IMR-90 (cell line): Measurements from ENCODE around the gene DGKZ.

Experiments
- CEBPB ChIP-seq: IDR thresholded peaks from 2 replicates; pipeline ENCODE4 v1.6.1; 2012; ENCODE audit warnings: low read depth, low read length, improper control_type of control experiment
- CHD1 ChIP-seq: IDR thresholded peaks from 2 replicates; pipeline ENCODE4 v1.6.1; 2012; ENCODE audit warnings: low read depth, low read length, improper control_type of control experiment
- CTCF ChIP-seq: conservative IDR thresholded peaks from 2 replicates; pipeline ENCODE4 v1.5.1; 2012; ENCODE audit warnings: mild to moderate bottlenecking, low read depth, low read length, improper control_type of control experiment
- ELK1 ChIP-seq: fragments of 150-350 bp; IDR thresholded peaks from 2 replicates; pipeline ENCODE4 v1.6.1; 2016; ENCODE audit warnings: low read depth, mild to moderate bottlenecking, low read length, moderate library complexity, borderline replicate concordance
- MXI1 ChIP-seq: IDR thresholded peaks from 2 replicates; pipeline ENCODE4 v1.6.1; 2012; ENCODE audit warnings: low read depth, mild to moderate bottlenecking, low read length, moderate library complexity, borderline replicate concordance
- NFE2L2 ChIP-seq: fragments of 150-350 bp; IDR thresholded peaks from 2 replicates; pipeline ENCODE4 v1.6.1; 2016; ENCODE audit warnings: low read depth, mild to moderate bottlenecking, low read length
- POLR2A ChIP-seq: IDR thresholded peaks from 2 replicates; pipeline ENCODE4 v1.6.1; 2012; ENCODE audit warnings: mild to moderate bottlenecking, low read depth, low read length
- RAD21 ChIP-seq: IDR thresholded peaks from 2 replicates; pipeline ENCODE4 v1.6.1; 2012; ENCODE audit warnings: low read length, improper control_type of control experiment
- SMC3 ChIP-seq: fragments of 150-350 bp; IDR thresholded peaks from 2 replicates; pipeline ENCODE4 v1.6.1; 2016; ENCODE audit warnings: low read depth, mild to moderate bottlenecking, antibody characterized with exemption, low read length, moderate library complexity

GRCh38 chr11:46373787-46374740 is 26.8 kb downstream of the DGKZ start:
- no peak for TF ChIP-seq ELK1
- no peak for TF ChIP-seq CHD1
- TF ChIP-seq CTCF, result no peak
- no peak for TF ChIP-seq CEBPB
- TF ChIP-seq POLR2A, result no peak
- no peak for TF ChIP-seq SMC3
- TF ChIP-seq NFE2L2, result no peak
- TF ChIP-seq RAD21, result no peak
- TF ChIP-seq MXI1, result no peak
